ENCODE results near the gene PLXDC2. TPM values are rescaled to one million over a fixed set of nuclear protein-coding genes. Genes with fewer than 3 reads are reported as not detected.

Gene PLXDC2
- total RNA-seq, 1 donor from 2014 or later: 79.2 TPM

DNA sequence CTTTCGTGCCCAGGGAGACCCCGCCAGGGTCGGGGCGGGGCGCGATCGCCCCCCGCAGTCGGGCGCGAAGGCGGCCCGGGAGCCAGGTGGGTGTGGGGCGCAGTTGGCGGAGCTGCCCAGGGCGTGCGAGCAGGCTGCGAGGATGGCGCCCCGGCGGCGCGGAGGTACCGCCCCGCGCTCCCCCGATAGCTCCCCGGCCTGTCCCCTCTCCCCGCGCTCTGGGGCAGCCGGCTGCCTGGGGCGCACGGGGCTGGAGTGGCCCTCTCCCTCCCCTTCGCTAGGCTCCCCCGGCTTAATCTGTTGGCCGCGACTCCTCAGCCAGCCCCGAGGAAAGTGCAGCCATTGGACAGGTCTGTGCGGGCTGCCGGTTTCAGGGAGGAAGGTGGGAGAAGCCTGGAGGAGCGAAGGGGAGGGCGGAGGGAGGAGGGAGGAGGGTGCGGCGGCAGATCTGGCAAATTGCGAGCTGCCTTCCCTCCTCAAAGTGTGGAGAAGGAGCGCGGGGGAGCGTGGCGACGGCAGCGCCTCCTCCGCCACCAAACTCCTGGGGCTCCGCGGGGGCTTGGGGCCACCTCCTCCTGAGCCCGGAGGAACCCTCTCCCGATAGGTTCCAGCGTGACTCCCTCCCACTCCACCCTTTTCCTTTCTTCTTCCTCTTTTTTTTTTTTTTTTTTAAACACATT is 361 bp upstream of the PLXDC2 start:
- Mint-ChIP-seq H3K4me3 (peak overlapping the region; percentile 93), H3K36me3 (peaks cover 7% of the 10 kb centered on the region), H3K4me1 (ENCODE audit: unreplicated experiment) (peaks cover 16% of the 10 kb centered on the region), H3K27ac (peak overlapping the region; percentile 96), H3K9me3 (no peaks in the 10 kb centered on the region), H3K27me3 (no peaks in the 10 kb centered on the region)
- peak; percentile 83 for DNase-seq (ENCODE audit: extremely low spot score, unreplicated experiment)
- TF ChIP-seq, protein P1, sequence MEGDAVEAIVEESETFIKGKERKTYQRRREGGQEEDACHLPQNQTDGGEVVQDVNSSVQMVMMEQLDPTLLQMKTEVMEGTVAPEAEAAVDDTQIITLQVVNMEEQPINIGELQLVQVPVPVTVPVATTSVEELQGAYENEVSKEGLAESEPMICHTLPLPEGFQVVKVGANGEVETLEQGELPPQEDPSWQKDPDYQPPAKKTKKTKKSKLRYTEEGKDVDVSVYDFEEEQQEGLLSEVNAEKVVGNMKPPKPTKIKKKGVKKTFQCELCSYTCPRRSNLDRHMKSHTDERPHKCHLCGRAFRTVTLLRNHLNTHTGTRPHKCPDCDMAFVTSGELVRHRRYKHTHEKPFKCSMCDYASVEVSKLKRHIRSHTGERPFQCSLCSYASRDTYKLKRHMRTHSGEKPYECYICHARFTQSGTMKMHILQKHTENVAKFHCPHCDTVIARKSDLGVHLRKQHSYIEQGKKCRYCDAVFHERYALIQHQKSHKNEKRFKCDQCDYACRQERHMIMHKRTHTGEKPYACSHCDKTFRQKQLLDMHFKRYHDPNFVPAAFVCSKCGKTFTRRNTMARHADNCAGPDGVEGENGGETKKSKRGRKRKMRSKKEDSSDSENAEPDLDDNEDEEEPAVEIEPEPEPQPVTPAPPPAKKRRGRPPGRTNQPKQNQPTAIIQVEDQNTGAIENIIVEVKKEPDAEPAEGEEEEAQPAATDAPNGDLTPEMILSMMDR (conservative IDR thresholded peaks at IDR 0.05): no peak

DNA sequence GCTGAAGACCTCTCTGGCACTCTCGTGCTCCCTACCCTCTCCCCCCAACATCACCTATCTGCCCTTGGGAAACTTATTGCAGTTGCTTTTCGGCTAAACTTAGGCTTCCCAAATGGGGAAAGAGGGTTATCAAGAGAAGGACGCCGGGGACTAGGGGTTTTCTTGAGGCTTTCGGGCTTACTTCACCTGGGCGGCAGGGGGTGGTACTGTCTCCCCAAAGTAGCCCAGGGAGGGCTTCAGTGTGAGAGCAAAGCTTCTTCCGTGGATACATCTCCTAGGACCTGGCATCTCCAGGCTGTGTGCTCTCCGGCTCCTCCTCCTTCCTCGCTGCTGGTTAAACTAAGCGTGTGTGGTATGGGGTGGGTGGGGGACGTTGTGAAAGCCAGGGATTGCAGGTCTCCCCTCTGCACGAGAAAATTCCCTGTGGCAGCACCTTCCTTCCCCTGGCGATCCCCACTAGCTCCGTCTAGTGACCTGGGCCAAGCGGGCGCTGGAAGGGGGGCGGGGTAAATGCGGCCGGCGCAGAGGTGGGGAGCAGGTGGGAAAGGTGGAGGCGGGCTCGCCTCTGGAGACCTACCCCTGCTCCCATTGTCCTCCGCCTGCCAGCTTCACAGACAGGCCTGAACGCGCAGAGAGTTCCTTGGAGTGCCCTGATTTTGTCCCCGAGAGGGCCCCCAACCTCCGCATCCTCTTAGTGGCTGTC is 1.1 kb downstream of the PLXDC2 start:
- TF ChIP-seq, protein P1 (conservative IDR thresholded peaks at IDR 0.05): peak; percentile 30
- H3K27ac Mint-ChIP-seq: peak overlapping the region; percentile 96
- H3K27me3 Mint-ChIP-seq: no peaks in the 10 kb centered on the region
- no peak for DNase-seq (ENCODE audit: extremely low spot score, unreplicated experiment)
- H3K4me3 Mint-ChIP-seq: peak overlapping the region; percentile 93
- H3K4me1 Mint-ChIP-seq (ENCODE audit: unreplicated experiment): peaks cover 14% of the 10 kb centered on the region
- H3K9me3 Mint-ChIP-seq: no peaks in the 10 kb centered on the region
- H3K36me3 Mint-ChIP-seq: peaks cover 14% of the 10 kb centered on the region

DNA sequence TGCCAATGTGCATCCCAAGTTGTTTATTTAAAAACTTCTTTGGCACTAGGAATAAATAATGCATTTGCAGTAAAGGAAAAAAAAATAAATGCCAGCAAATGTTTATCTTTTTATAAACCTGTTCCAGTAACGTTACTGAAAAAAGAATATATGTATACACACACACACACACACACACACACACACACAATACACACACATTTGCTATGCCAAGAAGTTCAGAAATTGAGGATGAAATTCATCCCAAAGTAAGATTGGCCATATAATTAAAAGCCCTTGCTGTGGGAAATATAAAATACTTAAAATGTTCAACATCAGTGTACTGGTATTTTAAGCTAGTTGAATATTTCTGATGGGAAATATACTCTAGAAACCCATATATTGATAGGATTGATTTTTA is 2.6 kb downstream of the PLXDC2 start:
- TF ChIP-seq, protein P1 (conservative IDR thresholded peaks at IDR 0.05): no peak
- no peak for DNase-seq (ENCODE audit: extremely low spot score, unreplicated experiment)
- Mint-ChIP-seq H3K4me3 (peak overlapping the region; percentile 93), H3K27ac (peak overlapping the region; percentile 96), H3K4me1 (ENCODE audit: unreplicated experiment) (peaks cover 16% of the 10 kb centered on the region), H3K9me3 (no peaks in the 10 kb centered on the region), H3K27me3 (no peaks in the 10 kb centered on the region), H3K36me3 (peaks cover 15% of the 10 kb centered on the region)

DNA sequence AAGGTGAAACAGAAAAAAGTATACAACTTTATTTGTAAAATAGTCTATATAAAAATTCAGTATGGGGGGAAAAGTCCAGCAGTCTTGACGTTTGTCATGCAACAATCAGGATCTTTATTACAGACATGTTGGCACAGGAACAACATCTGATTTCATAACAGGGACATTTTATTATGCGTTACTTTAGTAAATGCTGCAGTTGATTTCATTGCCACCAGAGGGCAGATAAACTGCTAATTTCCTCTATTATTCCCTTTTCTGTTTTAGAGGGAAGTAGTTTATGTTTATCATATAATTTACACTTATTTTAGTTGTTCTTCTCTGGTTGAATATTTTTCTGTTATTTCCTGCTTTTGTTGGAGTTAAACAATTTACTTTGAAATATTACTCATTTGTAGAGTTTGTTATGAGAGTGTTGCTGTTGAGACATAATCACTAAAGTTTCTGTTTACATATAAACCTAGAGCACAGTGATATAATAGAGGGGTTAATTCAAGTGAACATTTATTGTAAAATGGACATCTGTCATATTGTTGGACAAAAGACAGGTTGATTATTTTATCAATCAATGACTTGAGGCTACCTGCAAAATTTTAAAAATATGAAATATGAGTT is 3.3 kb downstream of the PLXDC2 start:
- DNase-seq (ENCODE audit: extremely low spot score, unreplicated experiment): no peak
- TF ChIP-seq, protein P1 (conservative IDR thresholded peaks at IDR 0.05): peak; percentile 93
- peaks cover 22% of the 10 kb centered on the region for H3K4me1 Mint-ChIP-seq (ENCODE audit: unreplicated experiment)
- peaks cover 4% of the 10 kb centered on the region for H3K9me3 Mint-ChIP-seq
- no peaks in the 10 kb centered on the region for H3K27me3 Mint-ChIP-seq
- peaks cover 21% of the 10 kb centered on the region for H3K36me3 Mint-ChIP-seq
- peak overlapping the region; percentile 93 for H3K4me3 Mint-ChIP-seq
- peak overlapping the region; percentile 39 for H3K27ac Mint-ChIP-seq

DNA sequence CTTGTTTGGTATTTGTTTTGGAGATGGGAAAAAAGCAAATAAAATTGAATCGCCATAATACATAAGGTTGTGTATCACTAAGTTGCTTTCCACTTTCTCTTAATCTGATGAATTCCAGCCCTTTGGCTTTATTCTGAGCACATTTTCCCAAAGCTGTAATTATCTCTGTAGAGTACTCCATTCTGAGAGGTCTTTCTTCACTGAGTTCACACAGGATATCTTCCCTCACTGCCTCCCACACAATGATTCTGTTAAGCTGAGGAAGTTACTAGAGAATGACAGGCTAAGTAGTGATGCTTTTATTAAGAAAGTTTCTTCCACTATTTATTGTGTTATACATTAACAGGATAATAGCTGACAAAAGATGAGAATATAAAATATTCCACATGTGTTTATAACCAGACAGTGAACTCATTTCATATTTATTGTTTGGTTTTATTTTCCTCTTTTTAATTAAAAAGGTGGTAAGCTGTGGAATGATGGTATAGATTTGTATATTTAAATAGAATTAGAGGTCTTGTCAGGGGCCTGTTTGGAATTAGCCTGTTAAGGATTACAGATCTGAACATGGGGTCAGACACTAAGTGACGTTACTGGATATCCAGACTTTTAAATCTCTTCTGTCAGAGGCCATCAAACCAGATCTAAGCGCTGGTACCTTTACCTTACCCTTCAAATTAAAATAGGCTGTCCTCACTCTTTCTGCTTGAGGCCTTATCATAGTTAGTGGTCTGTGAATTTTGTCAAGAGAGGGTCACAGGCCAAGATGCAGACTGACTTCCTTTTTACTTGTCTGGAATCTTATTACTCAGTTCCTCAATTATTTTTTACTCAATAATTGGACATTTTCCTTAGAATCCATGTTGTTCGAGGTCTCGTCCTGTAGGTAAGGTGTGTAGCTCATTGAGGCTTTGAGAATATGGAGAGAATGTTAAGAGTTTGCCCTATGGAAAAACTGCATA is 8.4 kb downstream of the PLXDC2 start:
- TF ChIP-seq, protein P1 (conservative IDR thresholded peaks at IDR 0.05): no peak
- peaks cover 25% of the 10 kb centered on the region for H3K36me3 Mint-ChIP-seq
- H3K9me3 Mint-ChIP-seq: peaks cover 7% of the 10 kb centered on the region
- peaks cover 62% of the 10 kb centered on the region for H3K4me1 Mint-ChIP-seq (ENCODE audit: unreplicated experiment)
- peak overlapping the region; percentile 56 for H3K27ac Mint-ChIP-seq
- peak overlapping the region; percentile 56 for H3K4me3 Mint-ChIP-seq
- H3K27me3 Mint-ChIP-seq: no peaks in the 10 kb centered on the region
- no peak for DNase-seq (ENCODE audit: extremely low spot score, unreplicated experiment)
